HepG2 (cell line): ENCODE data around the gene KRT32. TPM values are rescaled to one million over a fixed set of nuclear protein-coding genes. Genes with fewer than 3 reads are reported as not detected.
A peak's percentile ranks its signal among the peaks of the same experiment; 100 is the strongest.

Experiments used
- FOXM1 ChIP-seq: sonication (generic); formaldehyde crosslinking; IDR thresholded peaks from 2 replicates; pipeline ENCODE4 v1.5.0; 2020; ENCODE audit warnings: missing genetic modification reagents
- HDAC1 ChIP-seq: sonication (generic); formaldehyde crosslinking; IDR thresholded peaks from 2 replicates; pipeline ENCODE4 v1.5.1; 2020; ENCODE audit warnings: mild to moderate bottlenecking, missing genetic modification reagents
- HNRNPK ChIP-seq: fragments of 200-400 bp; formaldehyde crosslinking; IDR thresholded peaks from 2 replicates; pipeline ENCODE4 v1.6.1; 2018; ENCODE audit warnings: low read length, low read depth, moderate library complexity, mild to moderate bottlenecking; ENCODE audit not compliant: poor library complexity, severe bottlenecking
- HOXA7 ChIP-seq: sonication (generic); formaldehyde crosslinking; IDR thresholded peaks from 2 replicates; pipeline ENCODE4 v1.8.1; 2022; ENCODE audit warnings: mild to moderate bottlenecking, missing genetic modification reagents, moderate library complexity
- KMT2B ChIP-seq: IDR thresholded peaks from 2 replicates; pipeline ENCODE4 v1.6.1; 2016; ENCODE audit warnings: missing genetic modification reagents, missing compliant biosample characterization
- MED1 ChIP-seq: sonication (generic); formaldehyde crosslinking; IDR thresholded peaks from 2 replicates; pipeline ENCODE4 v1.4.0; 2020; ENCODE audit warnings: missing genetic modification reagents
- NONO ChIP-seq, 2 experiments: fragments of 450-650 bp in 1 of 2; sonication (generic) in 1 of 2; formaldehyde crosslinking in 1 of 2; IDR thresholded peaks in 1 of 2; conservative IDR thresholded peaks in 1 of 2; 2 replicates each; pipeline versions ENCODE4 v1.6.1 to v1.8.0; 2017 to 2022; ENCODE audit warnings: mild to moderate bottlenecking in 1 of 2, missing genetic modification reagents in 1 of 2, moderate library complexity in 1 of 2
- NR2F6 ChIP-seq, 2 experiments: IDR thresholded peaks; 2 replicates each; pipeline ENCODE4 v1.6.1; 2016; ENCODE audit warnings: antibody characterized with exemption in 1 of 2, mild to moderate bottlenecking in 1 of 2
- NRL ChIP-seq: sonication (generic); formaldehyde crosslinking; IDR thresholded peaks from 2 replicates; pipeline ENCODE4 v1.5.0; 2020; ENCODE audit warnings: missing genetic modification reagents, mild to moderate bottlenecking, moderate library complexity, borderline replicate concordance
- RCOR2 ChIP-seq: IDR thresholded peaks from 2 replicates; pipeline ENCODE4 v1.6.1; 2016; ENCODE audit warnings: missing biosample characterization, missing genetic modification reagents
- SALL2 ChIP-seq: sonication (generic); formaldehyde crosslinking; IDR thresholded peaks from 2 replicates; pipeline ENCODE4 v1.8.1; 2023; ENCODE audit warnings: mild to moderate bottlenecking, missing genetic modification reagents, inconsistent platforms
- STAG1 ChIP-seq: sonication (generic); formaldehyde crosslinking; IDR thresholded peaks from 2 replicates; pipeline ENCODE4 v1.4.0; 2020; ENCODE audit warnings: missing genetic modification reagents
- ZFP36L1 ChIP-seq: sonication (generic); formaldehyde crosslinking; IDR thresholded peaks from 2 replicates; pipeline ENCODE4 v1.8.0; 2022; ENCODE audit warnings: mild to moderate bottlenecking, missing genetic modification reagents, moderate library complexity
- ZNF430 ChIP-seq: sonication (generic); formaldehyde crosslinking; IDR thresholded peaks from 2 replicates; pipeline ENCODE4 v1.9.0; 2021; ENCODE audit warnings: mild to moderate bottlenecking, missing genetic modification reagents
- ZNF564 ChIP-seq: sonication (generic); formaldehyde crosslinking; IDR thresholded peaks from 2 replicates; pipeline ENCODE4 v1.8.1; 2023; ENCODE audit warnings: mild to moderate bottlenecking, missing genetic modification reagents
- ZNF773 ChIP-seq: sonication (generic); formaldehyde crosslinking; IDR thresholded peaks from 2 replicates; pipeline ENCODE4 v1.4.0; 2020; ENCODE audit warnings: missing genetic modification reagents, borderline replicate concordance
- polyA plus RNA-seq, 8 experiments: library from polyadenylated mRNA; depleted of rRNA in 3 of 8; stranded (reverse) in 7 of 8; unstranded in 1 of 8; fragments of >200 nt; fragmentation: Illumina TruSeq in 4 of 8; extraction: Trizol in 4 of 8; gene quantifications; 2 replicates each; pipeline versions ENCODE4 v1.2.1 to v1.2.3, GENCODE V29; 2011 to 2016; ENCODE audit warnings: low read depth in 4 of 8, missing spikeins in 1 of 8, mixed read lengths in 1 of 8; ENCODE audit not compliant: insufficient read depth in 1 of 8
- total RNA-seq, 5 experiments: library from RNA; depleted of rRNA; stranded (reverse); fragments of >200 nt; fragmentation: Illumina TruSeq; extraction: Trizol; gene quantifications; 2 replicates each; pipeline ENCODE4 v1.2.3, GENCODE V29; 2016; ENCODE audit warnings: low read depth in 1 of 5
- TF ChIP-seq, protein P1 (sequence below): sonication (generic); formaldehyde crosslinking; IDR thresholded peaks from 2 replicates; pipeline ENCODE4 v1.9.0; 2022; ENCODE audit warnings: missing genetic modification reagents, mild to moderate bottlenecking, borderline replicate concordance
- TF ChIP-seq, protein P2 (sequence below): IDR thresholded peaks from 2 replicates; pipeline ENCODE4 v1.6.1; 2018; ENCODE audit warnings: missing genetic modification reagents, mild to moderate bottlenecking, missing compliant biosample characterization
- TF ChIP-seq, protein P3 (sequence below): sonication (generic); formaldehyde crosslinking; IDR thresholded peaks from 2 replicates; pipeline ENCODE4 v1.4.0; 2020; ENCODE audit warnings: missing genetic modification reagents
- TF ChIP-seq, protein P4 (sequence below): sonication (generic); formaldehyde crosslinking; IDR thresholded peaks from 2 replicates; pipeline ENCODE4 v1.4.0; 2020; ENCODE audit warnings: low read depth, missing genetic modification reagents
- TF ChIP-seq, protein P5 (sequence below): IDR thresholded peaks from 2 replicates; pipeline ENCODE4 v1.6.1; 2016; ENCODE audit warnings: missing genetic modification reagents, missing compliant biosample characterization

KRT32 gene
- total and polyA plus RNA-seq, 2 of the 13 experiments (the other 11 are each of a cell fraction or from before 2014, with no cell fraction given) = not detected

DNA sequence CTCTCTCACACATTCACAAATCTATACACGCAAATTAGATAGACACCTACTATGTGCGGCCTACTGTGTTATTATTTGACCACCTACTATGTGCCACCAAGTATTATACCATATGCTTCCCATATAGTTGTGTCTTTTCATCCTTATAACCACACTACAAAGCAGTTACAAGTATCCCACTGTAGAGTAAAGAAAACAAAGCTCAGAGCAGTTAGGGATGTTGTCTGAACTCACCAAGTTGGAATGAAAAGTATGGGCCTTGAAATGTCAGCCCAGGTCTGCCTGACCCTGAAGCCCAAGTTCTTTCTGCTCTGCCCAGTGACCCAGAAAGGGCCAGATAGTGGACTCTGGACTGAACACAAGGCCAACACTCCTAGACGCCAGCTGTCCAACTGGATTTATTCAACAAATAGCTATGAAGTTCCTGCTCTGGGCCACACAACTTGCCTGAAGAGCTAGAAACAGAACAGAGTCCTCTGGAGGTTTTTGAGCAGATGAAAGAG, 51.3 kb downstream of the KRT32 start (continued):
- TF ChIP-seq, protein P1, sequence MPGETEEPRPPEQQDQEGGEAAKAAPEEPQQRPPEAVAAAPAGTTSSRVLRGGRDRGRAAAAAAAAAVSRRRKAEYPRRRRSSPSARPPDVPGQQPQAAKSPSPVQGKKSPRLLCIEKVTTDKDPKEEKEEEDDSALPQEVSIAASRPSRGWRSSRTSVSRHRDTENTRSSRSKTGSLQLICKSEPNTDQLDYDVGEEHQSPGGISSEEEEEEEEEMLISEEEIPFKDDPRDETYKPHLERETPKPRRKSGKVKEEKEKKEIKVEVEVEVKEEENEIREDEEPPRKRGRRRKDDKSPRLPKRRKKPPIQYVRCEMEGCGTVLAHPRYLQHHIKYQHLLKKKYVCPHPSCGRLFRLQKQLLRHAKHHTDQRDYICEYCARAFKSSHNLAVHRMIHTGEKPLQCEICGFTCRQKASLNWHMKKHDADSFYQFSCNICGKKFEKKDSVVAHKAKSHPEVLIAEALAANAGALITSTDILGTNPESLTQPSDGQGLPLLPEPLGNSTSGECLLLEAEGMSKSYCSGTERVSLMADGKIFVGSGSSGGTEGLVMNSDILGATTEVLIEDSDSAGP (CRISPR knock-in tag) = no peak
- no peak for TF ChIP-seq ZNF564
- peak; percentile 14; the same call in 1 of the 2 replicates for TF ChIP-seq STAG1 (CRISPR knock-in tag)
- TF ChIP-seq ZNF430 (CRISPR knock-in tag) = peak; percentile 40; the same call in 1 of the 2 replicates
- peak; percentile 83 for TF ChIP-seq MED1 (CRISPR knock-in tag)
- peak; percentile 65; the same call in 1 of the 2 replicates for TF ChIP-seq RCOR2
- peak; percentile 68 for TF ChIP-seq NR2F6 (IDR thresholded peaks at IDR 0.05)
- peak; percentile 89 for TF ChIP-seq NR2F6 (CRISPR knock-in tag; IDR thresholded peaks at IDR 0.05)
- peak; percentile 64; the same call in 1 of the 2 replicates for TF ChIP-seq ZFP36L1 (CRISPR knock-in tag)
- no peak for TF ChIP-seq HOXA7
- TF ChIP-seq, protein P2, sequence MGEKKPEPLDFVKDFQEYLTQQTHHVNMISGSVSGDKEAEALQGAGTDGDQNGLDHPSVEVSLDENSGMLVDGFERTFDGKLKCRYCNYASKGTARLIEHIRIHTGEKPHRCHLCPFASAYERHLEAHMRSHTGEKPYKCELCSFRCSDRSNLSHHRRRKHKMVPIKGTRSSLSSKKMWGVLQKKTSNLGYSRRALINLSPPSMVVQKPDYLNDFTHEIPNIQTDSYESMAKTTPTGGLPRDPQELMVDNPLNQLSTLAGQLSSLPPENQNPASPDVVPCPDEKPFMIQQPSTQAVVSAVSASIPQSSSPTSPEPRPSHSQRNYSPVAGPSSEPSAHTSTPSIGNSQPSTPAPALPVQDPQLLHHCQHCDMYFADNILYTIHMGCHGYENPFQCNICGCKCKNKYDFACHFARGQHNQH (CRISPR knock-in tag) = peak; percentile 83; the same call in 1 of the 2 replicates
- TF ChIP-seq, protein P3, sequence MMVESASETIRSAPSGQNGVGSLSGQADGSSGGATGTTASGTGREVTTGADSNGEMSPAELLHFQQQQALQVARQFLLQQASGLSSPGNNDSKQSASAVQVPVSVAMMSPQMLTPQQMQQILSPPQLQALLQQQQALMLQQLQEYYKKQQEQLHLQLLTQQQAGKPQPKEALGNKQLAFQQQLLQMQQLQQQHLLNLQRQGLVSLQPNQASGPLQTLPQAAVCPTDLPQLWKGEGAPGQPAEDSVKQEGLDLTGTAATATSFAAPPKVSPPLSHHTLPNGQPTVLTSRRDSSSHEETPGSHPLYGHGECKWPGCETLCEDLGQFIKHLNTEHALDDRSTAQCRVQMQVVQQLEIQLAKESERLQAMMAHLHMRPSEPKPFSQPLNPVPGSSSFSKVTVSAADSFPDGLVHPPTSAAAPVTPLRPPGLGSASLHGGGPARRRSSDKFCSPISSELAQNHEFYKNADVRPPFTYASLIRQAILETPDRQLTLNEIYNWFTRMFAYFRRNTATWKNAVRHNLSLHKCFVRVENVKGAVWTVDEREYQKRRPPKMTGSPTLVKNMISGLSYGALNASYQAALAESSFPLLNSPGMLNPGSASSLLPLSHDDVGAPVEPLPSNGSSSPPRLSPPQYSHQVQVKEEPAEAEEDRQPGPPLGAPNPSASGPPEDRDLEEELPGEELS (CRISPR knock-in tag) = peak; percentile 35; the same call in 1 of the 2 replicates
- TF ChIP-seq, protein P4, sequence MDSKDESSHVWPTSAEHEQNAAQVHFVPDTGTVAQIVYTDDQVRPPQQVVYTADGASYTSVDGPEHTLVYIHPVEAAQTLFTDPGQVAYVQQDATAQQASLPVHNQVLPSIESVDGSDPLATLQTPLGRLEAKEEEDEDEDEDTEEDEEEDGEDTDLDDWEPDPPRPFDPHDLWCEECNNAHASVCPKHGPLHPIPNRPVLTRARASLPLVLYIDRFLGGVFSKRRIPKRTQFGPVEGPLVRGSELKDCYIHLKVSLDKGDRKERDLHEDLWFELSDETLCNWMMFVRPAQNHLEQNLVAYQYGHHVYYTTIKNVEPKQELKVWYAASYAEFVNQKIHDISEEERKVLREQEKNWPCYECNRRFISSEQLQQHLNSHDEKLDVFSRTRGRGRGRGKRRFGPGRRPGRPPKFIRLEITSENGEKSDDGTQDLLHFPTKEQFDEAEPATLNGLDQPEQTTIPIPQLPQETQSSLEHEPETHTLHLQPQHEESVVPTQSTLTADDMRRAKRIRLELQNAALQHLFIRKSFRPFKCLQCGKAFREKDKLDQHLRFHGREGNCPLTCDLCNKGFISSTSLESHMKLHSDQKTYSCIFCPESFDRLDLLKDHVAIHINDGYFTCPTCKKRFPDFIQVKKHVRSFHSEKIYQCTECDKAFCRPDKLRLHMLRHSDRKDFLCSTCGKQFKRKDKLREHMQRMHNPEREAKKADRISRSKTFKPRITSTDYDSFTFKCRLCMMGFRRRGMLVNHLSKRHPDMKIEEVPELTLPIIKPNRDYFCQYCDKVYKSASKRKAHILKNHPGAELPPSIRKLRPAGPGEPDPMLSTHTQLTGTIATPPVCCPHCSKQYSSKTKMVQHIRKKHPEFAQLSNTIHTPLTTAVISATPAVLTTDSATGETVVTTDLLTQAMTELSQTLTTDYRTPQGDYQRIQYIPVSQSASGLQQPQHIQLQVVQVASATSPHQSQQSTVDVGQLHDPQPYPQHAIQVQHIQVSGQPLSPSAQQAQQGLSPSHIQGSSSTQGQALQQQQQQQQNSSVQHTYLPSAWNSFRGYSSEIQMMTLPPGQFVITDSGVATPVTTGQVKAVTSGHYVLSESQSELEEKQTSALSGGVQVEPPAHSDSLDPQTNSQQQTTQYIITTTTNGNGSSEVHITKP (CRISPR knock-in tag) = peak; percentile 55; the same call in 1 of the 2 replicates
- TF ChIP-seq ZNF773 (CRISPR knock-in tag) = no peak
- no peak for TF ChIP-seq NONO (IDR thresholded peaks at IDR 0.05)
- TF ChIP-seq NONO (CRISPR knock-in tag; conservative IDR thresholded peaks at IDR 0.05) = no peak
- no peak for TF ChIP-seq NRL (CRISPR knock-in tag)
- TF ChIP-seq SALL2 (CRISPR knock-in tag) = no peak
- no peak for TF ChIP-seq FOXM1 (CRISPR knock-in tag)
- no peak for TF ChIP-seq KMT2B (CRISPR knock-in tag)
- TF ChIP-seq HDAC1 (CRISPR knock-in tag) = peak; percentile 67; the same call in 1 of the 2 replicates
- TF ChIP-seq, protein P5, sequence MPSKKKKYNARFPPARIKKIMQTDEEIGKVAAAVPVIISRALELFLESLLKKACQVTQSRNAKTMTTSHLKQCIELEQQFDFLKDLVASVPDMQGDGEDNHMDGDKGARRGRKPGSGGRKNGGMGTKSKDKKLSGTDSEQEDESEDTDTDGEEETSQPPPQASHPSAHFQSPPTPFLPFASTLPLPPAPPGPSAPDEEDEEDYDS (CRISPR knock-in tag) = no peak
- TF ChIP-seq HNRNPK = no peak
